Fibroblast of upper back skin (primary cell): Measurements from ENCODE around the gene BBS1.
"Not testable (repeated sequence)": the region's sequence is repeated elsewhere in the genome, so short reads cannot be mapped to it uniquely, and the experiment has no call there.

Experiments used
- DNase-seq: peaks from one replicate; pipeline ENCODE4 v3.0.0-alpha.2; 2013

Gene BBS1

DNA sequence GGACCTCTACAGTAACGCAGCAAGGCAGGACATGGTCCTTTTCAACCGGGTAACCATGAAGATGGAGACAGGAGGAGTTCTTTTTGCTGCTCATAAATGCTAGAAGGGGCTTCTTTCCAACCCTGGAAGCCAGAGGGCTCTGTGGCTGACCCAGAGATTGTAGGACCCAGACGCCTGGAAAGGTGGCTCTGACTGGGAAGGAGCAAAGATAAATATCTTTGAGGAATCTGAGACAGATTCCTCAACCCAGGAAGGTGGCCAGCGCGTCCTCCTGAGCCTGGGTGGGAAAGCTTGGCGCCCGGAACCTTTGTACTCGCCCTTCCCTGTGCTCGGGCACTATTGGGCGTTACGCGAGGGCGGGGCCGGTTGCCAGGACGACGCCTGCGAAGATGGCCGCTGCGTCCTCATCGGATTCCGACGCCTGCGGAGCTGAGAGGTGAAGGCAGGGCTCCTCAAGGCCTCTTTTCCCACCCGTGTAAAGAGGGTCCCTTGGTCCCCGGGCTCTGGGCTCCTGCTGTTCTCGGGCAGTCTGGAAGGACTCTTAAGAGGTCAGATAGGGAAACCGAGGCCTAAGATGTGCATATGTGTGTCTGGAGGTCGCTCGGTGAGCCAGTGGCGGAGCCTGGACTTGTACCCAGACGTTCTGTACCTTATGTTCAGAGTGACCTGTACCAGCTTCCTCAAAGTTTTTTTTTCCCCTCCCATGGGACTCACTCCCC, at the start of gene BBS1:
BBS1 (plus strand) TSS at position 365 of the 719 bp plus-strand sequence; CDS start at position 390, 25 bp downstream.
- DNase-seq = peak; percentile 75

DNA sequence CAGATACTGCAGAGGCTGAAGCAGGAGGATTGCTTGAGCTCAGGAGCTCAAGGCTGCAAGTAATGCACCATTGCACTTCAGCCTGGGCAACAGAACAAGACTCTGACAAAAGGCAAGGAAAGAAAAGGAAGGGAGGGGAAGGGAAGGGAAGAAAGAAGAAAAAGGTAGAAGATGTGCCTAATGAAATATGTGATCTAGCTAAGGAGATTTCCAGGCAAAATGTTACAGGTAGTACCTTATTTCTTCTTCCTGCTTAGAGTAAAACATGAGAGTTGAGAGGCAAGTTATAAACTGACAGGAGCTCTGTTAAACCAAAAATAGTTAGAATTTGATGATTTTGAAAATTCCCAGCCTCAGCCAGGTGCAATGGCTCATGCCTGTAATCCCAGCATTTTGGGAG, 48.4 kb upstream of the BBS1 start:
- DNase-seq = no peak

DNA sequence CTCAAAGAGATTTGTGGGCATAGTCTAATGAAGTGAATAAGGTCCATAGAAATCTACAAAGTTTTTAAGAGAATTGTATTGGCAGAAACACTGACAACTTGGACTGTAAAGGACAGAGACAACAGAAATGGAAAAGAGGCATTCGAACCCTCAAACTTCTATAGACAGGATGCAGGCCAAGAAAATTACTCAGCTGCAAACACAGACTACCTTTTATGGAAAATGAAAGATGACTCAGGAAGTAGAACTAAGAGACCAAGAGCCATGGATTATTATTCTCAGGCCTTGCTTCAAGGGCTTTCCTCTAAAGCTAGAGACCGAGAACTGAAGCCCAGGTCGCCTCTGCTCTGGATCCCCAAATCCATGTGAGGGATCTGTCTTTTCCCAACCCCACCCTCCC, 47.5 kb upstream of the BBS1 start:
- DNase-seq = no peak

DNA sequence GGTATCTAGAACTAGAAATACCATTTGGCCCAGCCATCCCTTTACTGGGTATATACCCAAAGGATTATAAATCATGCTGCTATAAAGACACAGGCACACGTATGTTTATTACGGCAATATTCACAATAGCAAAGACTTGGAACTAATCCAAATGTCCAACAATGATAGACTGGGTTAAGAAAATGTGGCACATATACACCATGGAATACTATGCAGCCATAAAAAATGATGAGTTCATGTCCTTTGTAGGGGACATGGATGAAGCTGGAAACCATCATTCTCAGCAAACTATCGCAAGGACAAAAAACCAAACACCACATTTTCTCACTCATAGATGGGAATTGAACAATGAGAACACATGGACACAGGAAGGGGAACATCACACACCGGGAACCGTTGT, 46.3 kb upstream of the BBS1 start:
- DNase-seq = not testable (repeated sequence)

DNA sequence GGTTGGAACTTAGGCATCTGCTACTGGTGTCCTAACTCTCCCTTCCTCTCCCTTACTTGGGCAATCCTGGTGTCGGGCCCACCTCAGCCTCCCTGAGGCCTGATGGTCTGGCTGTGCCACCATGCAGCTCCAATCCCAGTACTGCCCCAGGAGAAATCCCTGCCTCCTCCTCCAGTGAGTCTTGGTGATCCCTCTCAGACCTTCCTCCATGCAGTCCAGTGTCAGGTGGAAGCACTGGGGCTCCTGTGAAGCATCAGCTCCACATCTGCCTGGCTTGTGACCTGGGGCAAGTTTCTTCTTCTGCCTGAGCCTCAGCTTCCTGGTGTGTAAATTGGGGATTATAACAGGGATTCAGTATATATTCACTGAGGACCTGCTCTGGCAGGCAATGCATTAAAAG, 45.5 kb upstream of the BBS1 start:
- DNase-seq = no peak

DNA sequence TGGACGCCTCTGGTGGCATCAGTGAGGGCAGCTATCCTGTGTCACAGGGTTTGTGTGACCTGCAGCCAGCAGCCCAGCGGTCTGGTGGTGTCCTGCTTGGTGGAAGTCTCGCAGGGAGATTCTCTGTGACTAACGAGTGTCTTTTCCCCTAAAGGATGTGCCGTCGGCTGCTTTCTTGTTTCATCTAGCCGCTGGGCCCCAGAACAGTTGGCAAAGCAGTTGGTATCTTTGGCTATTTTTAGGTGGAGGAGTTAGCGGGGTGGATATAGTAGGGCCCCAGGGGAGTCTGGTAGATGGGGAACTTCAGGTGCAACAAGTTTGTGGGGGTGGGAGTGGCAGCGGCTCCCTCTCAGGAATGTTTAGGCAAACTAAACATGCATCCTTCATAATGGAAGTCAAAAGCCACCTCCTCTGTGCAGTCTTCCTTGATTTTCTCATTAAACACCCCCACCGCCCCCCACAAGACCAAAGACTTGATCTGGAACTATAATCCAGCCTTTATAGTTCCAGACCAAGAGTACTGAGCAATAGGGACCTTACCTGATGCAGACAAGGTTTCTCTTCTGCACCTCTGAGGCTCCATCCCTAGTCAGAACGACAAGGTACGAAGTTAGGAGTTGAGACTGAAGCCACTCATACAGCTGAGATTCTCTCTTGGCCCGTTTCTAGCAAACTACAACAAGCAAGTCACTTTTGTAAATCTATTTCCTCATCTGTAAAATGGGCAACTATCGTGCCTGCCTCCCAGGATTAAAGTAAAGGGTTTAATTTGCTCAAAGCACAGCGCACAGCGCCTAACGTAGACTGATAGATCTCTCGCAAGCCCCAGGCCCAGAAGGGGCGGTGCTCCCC, 44.8 kb upstream of the BBS1 start:
- no peak for DNase-seq

DNA sequence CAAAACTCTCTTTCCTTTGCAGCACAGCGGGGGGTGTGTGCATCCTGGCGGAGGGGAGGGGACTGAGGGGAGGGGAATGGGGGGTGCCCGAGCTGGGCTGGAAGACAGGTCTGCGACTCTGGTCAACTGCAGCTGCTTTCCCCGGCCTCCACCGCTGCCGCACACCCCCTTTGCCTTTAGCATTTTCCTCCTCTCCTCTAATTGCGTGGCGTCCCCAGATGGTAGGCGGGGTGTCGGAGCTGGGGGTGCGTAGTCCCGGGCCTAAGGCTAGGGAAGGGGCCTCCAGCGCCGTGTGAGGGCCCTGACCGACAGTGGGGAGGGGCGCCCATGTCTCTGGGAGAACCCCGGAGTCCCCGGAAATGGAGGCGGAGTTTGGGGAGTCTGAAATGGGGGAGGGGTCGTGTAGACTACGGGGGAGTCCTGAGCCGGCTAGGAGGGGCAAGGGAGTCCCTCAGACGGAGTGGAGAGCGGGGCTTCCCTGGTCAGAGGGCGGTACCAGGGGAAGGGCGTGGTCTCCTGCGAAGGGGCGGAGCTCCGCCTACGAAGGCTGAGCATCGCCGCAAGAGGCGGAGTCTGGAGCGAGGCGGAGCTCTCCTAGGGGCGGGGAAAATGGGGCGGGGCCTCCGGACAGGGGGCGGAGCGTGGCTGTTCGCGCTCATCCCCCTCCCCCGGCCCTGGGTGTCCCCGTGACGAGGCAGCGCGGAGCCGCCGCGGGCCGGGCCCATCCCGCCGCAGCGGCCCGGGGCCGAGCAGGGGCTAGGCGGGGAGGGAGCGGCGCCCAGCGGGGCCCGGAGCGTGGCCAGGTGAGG, 44.0 kb upstream of the BBS1 start, which contains the start of gene PELI3:
PELI3 (plus strand) TSS at position 681 of the 809 bp plus-strand sequence. CDS start 1,224 bp downstream, outside the sequence.
- peak; percentile 91 for DNase-seq

DNA sequence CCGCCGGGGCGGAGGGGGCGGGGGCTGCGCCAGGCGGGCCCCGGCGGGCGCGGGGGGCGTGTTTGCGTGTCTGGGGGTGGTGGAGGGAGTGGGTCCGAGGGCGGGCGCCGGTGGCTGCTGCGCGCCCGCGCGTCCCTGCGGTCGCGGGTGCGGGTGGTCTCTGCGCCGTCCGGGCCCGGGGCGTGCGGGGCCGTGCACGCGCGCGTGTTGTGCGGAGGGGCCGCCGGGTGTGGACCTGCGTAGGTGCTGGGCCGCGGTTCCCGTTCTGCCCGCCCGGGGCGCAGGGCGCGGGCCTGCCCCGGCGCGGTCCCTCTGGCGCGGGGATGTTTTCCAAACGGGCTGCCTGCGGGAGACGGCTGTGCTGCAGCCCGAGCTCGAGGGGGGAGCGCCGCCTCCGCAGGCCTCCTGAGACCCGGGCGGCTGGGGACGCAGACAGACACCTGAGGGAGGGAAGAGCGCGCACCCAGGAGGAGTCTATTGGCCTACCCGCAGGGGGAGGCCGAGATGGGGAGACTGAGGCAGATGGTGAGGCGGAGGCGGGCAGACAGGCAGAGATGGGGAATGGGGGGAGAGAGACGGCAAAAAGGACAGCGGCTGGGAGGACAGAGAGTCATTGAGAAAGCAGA, 43.3 kb upstream of the BBS1 start:
- no peak for DNase-seq

DNA sequence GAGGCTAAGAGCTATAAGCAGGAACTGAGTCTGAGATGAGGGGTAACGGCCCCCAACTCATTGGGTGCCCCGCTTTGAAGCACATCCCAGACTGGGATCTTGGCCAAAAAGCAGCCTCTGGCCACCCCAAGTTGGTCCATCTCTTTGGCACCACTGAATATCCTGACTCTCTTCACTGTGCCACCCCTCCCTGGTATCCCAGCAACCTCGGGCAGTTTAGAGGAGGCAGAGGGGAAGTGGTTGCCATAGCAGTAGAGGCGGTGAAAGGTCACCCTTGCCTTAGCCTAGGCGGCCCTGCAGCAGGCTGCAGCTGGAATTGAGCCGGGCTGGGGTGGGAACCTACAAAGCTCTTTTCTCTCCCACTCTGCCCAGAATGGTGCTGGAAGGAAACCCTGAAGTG, 42.7 kb upstream of the BBS1 start:
- DNase-seq = no peak

DNA sequence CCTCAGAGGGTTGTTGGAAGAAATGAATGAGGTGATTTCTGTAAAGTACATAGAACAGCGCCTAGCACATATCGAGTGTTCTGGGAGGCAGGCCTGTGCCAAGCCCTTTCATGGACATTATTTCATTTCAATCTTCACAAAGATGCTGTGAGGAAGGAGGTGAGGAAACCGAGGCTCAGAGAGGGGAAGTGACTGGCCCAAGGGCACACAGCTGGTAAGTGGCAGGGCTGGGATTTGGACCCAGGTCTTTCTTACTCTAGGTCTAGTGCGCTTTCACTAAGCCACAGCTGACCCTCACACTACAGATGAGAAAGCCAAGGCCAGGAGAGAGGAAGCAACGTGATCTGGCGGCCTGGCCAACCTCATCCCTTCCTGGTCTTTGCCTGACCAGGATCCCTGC, 41.7 kb upstream of the BBS1 start:
- no peak for DNase-seq

DNA sequence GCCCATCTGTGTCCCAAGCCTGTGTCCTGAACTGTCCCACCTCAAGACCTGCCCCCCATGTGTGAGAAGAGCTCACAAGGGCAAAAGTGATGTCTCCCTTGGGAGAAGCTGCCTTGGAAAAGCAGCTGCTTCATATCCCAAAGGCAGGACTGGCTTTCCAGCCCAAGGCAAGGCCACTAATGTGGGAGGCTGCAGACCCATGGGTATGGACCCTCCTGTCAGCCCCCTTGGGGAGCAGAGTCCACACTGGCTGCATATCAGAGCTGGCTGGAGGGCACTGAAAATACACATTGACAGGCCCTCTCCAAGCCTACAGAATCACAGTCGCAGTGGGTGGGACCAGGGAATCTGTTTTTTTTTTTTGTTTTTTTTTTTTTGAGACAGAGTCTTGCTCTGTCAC, 41.0 kb upstream of the BBS1 start:
- DNase-seq = no peak

DNA sequence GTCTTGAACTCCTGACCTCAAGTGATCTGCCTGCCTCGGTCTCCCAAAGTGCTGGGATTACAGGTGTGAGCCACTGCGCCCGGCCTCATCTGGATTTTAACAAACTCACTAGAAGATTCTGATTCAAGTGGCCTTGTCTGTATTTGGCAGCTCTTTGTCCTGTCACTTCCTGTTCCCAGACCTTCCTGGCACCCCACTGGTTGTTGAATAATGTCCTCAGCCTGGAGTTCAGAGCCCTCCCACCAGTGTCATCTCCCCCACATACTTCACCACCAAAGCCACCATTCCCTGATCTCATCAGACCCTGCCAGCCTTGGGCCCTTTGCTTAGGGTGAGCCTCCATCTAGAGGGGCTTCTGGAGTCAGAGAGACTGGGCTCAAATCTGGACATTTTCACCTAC, 40.4 kb upstream of the BBS1 start:
- no peak for DNase-seq

DNA sequence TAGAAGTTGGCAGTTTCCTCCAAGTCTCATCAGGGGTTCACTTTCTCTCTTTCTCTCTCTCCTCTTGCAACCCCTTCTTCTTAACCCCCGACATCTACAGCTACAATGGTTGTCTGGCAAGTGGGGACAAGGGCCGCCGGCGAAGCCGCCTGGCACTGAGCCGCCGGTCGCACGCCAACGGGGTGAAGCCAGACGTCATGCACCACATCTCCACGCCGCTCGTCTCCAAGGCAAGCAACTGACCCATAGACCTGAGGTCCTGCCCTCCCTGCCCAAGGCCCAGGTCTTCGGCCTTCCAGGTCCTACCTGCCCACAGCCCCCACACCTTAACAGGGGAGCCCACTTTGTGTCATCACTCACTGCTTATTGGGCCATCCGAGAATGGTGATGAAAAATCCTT, 39.3 kb upstream of the BBS1 start:
- no peak for DNase-seq

DNA sequence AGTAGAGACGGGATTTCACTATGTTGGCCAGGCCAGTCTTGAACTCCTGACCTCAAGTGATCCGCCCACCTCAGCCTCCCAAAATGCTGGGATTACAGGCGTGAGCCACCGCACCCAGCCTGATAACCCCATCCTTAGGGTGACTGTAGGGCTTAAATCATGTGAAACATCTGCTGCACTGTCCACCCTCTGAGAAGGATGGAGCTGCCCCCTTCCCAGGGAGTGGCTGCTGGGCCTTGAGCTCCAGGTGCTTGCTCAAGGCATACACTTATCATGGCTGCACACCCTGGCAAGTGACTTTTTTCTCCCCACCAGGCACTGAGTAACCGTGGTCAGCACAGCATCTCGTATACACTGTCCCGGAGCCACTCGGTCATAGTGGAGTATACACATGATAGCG, 38.4 kb upstream of the BBS1 start:
- DNase-seq = no peak

DNA sequence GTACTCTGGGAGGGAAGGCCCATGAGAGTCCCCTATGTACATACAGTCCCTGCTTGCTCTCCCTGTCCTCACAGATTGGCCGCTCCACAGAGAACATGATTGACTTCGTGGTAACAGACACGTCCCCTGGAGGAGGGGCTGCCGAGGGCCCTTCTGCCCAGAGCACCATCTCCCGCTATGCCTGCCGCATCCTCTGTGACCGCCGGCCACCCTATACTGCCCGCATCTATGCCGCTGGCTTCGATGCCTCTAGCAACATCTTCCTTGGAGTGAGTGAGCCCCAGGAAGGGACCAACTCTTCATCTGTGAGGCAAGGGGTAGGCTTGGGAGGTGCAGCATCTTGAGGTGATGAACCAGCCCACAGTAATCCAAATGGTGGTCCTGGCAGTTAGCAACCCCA, 37.3 kb upstream of the BBS1 start:
- DNase-seq = no peak

DNA sequence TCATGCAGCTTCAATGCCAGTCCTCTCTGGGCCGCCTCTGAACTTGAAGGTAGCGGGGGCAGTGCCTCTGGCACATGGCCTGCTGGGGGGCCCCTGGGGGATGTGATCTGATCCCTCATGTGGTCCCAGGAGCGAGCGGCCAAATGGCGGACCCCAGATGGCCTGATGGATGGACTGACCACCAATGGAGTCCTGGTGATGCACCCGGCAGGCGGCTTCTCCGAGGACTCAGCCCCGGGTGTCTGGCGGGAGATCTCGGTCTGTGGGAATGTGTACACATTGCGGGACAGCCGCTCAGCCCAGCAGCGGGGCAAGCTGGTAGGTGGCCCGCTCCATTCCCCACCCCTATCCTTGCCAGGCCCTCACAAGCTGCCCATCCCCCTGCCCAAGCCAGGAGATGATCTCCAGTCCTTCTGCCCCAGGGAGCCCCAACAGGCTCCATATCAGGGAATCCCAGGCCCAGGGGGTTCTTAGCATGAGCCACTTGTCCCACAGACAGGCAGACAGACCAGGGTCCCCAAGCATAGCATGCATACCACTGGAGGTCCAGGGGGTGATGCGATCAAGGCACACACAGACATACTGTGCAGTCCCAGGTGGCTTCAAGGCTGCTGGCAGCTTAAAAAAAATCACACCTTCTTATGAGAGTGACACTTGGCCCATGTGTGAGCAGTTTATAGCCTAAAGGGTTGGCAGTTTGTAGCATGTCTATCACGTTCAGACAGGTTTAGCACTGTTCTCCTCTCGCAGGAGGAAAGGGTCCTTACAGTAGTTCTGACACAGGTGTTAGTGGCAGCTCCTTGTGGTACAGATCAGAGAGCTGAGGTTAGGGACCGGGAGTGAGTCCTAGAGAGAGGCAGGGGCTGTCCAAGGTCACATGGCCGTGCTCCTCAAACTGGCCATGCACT, 36.6 kb upstream of the BBS1 start:
- no peak for DNase-seq

DNA sequence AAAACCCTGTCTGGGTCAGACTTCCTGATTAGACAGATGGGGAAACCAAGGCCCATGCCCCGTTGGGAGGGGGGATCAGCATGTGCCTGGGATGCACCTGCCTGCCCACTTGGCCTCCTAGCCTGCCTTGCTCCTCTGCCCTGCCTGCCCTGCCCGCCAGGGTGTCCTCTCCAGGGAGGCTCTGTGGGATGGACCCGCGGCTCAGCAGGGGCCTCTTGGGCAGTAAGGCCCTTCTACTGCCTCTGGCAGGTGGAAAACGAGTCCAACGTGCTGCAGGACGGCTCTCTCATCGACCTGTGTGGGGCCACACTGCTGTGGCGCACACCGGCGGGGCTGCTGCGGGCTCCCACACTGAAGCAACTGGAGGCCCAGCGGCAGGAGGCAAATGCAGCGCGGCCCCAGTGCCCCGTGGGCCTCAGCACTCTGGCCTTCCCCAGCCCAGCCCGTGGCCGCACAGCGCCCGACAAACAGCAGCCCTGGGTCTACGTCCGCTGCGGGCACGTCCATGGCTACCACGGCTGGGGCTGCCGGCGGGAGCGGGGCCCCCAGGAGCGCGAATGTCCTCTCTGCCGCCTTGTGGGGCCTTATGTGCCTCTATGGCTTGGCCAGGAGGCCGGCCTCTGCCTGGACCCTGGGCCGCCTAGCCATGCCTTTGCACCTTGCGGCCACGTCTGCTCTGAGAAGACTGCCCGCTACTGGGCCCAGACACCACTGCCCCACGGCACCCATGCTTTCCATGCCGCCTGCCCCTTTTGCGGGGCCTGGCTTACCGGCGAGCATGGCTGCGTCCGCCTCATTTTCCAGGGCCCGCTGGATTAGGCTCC, 34.9 kb upstream of the BBS1 start:
- no peak for DNase-seq

DNA sequence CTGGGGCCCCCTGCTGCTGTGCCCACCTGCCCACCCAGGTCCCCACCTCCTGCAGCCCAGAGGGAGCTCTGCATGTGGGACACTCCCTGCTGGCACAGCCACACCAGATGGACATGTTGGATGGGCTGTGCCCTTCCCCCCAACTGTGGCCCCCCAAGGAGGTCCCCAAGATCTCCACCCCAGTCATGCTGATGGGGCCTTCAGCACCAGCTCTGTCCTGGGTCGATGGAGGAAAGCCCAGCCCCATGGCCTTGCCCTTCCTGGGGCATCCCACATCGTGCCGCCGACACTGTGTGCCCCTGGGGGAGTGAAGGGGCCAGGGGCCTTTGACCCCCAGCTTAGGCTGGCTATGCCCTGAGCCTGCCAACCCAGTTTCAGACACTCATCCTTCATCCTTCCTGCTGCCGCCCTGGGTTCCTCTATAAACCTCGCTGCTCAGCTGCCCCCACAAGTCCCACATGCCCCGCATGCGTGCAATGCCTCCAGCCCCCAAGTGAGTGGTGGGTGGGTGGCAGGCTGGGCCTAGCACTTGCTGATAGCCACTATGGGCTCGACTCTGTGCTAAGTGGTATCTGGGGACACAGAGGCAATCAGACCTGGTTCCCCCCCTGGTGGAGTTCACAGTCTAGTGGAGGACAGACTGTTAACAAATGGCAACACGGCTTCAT, 34.1 kb upstream of the BBS1 start:
- no peak for DNase-seq

DNA sequence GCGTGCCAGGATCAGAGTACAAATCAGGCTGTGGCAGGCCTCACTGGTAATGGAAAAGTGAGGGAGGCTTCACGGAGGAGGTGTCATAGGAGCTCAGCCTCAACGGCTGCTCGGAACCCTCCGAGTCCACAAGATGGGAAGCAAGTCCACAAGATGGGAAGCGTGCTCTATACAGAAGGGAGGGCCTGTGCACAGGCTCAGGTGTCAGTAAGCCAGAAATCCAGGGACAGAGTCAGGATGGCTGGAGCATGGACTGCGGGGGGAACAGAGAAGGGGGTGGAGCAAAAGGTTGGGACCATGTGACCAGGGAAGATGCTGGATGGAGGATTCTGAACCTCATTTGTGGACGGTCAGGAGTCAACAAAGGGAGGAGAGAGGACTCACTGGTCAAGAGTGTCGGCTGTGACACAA, 33.6 kb upstream of the BBS1 start:
- no peak for DNase-seq
